ENCODE results near the gene CFAP20DC.
"Not testable (repeated sequence)": the region's sequence is repeated elsewhere in the genome, so short reads cannot be mapped to it uniquely, and the experiment has no call there.

CFAP20DC gene

DNA sequence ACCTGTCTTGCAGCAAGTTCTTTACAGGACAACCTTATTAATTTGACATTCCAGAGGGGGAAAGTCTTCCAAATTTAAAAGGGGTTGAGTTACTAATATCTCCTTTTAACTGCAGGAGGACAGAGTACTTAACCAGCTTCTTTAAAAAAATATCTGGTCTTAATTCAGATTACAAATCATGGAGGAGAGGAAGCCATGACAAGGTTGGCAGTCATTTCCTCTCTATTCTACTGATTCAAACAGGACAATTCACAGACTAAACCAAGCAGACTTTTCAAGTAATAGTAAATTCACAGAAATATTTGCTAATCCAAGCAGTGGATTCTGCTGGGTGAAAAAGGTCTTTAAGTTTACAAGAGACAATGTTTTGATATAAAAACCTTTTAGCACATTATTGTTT, 185.3 kb downstream of the CFAP20DC start:
- no peak for DNase-seq

DNA sequence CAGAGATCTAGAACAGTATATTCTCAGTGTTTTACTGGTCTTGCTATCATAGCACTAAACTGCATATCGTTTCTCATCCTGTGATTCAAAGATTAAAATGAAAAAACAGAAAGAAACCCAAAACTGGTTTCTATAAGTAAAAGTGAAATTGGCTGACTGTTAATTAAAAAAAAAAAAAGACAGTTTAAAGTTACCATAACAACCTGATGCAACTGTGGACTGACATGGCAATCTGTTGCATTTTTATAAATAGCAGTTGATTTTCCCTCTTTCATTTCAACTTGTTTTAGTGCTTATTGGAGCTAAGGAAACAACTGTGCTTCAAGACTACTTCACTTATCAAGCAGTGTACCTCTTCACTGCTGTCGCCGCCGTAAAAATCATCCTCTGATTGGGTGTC, 186.6 kb downstream of the CFAP20DC start:
- no peak for DNase-seq

DNA sequence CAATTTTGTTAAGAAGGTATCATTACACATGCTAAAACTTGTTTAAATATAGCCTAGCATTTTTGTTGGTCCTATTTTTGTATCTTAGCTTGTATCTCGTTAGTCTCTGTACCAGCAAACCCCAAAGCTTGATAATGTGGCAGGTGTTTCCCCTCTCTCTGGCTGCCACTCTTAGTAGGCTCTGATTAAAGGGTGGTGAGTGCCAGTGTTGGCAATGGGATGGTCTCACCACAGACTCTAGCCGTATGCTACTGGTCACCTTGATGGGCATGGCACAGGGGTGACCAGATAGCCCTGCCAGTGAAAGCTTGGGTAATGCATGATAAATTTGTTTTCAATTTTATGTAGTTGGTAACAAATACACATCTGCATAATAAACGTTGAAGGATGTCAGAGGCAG, 188.3 kb downstream of the CFAP20DC start:
- DNase-seq, result no peak

DNA sequence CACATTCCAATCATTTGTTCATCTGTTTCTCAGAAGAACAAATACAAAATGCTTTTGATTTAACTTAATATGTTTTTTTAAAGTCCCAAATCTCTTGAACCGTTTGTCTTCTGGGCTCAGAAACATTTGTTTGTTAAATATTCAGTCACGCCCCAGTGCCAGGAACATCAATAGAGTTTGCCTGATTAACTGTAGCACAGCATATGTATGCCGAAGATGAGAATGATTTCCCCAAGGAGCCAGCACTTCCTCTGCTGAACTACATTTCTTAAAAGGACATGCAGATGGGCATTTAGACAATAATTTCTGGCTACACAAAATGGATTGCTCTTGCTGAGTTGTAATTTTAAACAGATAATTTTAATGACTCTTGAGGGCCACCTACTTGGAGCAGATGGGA, 191.7 kb downstream of the CFAP20DC start:
- DNase-seq, result no peak

DNA sequence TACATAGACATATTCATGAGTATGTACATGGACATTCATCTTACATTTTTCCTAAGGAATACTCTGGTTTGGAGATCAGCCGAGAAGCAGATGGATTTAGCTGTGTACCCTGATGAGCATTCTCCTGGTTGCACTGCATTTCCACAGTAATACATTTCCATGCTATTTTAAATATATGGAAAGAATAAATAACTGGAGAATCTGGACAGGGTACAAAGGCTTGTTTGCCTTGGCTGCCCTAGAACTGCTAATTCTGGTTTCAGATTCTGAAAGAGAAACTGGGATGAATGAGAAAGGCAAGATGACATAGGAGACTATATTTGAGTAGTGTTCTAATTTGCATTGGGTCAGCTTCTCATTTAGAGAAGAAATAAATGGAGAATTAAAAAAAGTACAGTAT, 192.4 kb downstream of the CFAP20DC start:
- DNase-seq, result no peak

DNA sequence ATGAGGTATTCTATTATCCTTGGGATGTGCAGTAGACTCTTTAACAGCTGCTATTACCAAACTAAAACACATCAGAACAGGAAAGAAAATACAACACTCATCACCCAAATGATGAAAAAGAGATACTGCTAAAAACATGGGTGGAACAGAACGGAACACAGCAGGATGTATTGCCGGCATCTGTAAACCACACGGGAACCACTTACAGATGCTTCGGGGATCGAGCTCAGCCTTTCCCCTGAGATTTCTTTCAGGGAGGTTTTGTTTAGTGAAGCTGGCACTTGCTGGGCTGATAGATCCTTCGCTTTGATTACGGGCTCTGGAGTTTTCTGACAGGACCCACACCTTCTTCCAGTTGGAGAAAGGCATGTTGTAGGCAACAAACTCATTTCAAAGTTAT, 201.0 kb downstream of the CFAP20DC start:
- no peak for DNase-seq

DNA sequence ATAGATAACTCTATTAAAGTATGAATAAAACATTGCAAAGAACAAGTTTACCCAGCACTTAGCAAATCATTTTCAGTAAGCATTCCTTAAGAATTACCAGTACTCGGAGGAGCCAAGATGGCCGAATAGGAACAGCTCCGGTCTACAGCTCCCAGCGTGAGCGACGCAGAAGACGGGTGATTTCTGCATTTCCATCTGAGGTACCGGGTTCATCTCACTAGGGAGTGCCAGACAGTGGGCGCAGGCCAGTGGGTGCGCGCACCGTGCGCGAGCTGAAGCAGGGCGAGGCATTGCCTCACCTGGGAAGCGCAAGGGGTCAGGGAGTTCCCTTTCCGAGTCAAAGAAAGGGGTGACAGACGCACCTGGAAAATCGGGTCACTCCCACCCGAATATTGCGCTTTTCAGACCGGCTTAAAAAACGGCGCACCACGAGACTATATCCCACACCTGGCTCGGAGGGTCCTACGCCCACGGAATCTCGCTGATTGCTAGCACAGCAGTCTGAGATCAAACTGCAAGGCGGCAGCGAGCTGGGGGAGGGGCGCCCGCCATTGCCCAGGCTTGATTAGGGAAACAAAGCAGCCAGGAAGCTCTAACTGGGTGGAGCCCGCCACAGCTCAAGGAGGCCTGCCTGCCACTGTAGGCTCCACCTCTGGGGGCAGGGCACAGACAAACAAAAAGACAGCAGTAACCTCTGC, 207.6 kb downstream of the CFAP20DC start:
- DNase-seq, result not testable (repeated sequence)

DNA sequence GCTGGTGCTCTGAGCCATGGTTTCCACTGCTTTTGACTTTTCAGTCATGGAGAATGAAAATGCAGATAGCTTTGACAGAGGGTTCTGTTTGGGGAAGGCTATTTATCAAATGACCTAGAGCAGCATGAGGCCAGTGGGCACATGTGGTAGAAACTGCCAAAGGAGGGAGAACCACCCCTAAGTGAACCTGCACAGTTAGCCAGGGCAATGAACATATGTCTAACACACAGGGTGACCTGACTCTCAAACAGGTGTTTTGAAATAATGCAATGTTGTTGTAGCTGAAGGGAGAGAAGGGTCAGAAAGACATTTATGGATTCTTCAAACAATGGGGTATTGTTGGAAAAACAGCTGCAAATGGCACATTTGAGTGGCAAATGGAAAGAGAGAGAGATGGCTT, 208.9 kb downstream of the CFAP20DC start:
- DNase-seq, result no peak

DNA sequence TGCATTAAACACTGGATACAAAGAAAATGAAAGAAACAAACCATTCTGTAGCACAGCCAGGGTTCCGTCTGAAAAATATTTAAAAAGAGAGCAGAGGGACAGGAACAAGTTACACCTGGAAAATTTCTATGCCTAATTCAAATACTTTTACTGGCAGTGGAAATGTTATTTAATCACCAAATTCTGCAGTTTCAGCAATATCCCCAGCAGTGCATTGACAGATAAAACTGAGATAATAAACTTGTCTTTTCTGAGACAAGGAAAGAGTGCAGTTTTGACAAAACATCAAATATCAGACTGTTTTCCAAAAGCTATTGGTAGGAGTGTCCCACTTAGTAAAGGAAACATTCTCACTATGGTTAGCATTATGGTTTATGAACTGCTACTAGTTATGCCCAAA, 209.9 kb downstream of the CFAP20DC start:
- no peak for DNase-seq

DNA sequence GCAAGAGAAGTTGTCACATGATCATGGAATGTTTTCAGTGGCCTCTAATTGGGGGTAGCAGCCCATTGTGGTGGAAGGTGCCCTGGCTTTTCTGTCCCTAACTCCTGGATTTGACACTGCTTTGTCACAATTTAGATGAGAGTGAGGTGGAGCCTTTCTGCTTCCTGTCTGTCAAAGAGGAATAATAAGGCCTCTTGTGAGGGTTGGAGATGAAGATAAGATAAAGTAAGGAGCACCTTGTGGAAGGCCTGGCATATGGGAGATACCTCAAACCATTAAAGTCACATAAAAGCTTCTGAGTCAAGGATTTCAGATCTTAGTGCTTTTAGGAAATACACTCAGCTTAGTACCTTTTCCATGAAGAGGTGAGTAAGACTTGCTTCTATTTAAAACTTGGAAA, 210.6 kb downstream of the CFAP20DC start:
- DNase-seq, result no peak

DNA sequence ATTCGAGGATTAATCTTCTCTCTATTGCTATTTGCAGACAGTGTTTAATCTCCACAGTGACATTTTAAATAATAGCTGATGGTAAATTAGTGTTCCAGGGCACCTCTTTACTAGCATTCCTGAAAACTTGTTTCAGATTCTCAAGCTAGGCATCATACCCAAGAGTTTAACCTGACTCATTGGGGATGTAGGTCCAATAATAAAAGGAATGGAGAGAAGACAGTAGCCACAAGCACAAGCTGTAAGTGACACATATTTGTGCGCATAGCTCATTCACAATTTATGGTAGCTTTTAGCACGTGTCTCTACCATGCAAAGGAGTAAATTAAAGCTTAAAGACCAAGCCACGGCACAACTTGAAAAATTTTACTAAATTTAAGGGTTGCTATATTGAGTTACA, 212.0 kb downstream of the CFAP20DC start:
- DNase-seq, result no peak

DNA sequence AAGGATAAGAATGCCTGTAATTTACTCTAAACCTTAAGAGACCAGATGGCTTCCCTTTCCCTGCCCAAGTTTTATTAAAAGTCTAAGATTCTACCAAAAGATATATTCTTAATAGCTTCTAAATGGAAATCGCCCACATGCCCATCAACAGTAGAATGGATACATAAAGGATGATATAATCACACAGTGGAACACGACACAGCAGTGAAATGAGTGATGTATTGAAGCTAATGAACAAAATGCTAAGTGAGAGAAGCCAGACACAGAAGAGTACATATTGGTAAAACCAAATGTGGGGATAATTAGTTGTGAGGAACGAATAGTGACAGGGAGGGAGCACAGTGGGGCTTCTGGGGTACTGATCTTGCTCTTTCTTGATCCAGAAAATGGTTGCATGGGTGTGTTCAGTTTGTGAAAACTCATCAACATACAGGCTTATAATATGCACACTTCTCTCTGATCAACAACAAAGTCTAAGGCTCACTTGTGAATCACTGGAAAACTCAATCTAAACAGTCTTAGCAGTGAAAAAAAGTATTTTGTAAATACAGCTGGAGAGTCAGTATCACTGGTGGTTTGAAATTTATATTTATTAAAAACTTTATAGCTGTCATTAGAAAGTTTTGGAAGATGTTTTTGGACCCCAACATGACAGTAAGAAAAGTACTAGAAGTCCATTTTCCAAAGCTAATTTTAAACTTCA, 212.5 kb downstream of the CFAP20DC start:
- no peak for DNase-seq

DNA sequence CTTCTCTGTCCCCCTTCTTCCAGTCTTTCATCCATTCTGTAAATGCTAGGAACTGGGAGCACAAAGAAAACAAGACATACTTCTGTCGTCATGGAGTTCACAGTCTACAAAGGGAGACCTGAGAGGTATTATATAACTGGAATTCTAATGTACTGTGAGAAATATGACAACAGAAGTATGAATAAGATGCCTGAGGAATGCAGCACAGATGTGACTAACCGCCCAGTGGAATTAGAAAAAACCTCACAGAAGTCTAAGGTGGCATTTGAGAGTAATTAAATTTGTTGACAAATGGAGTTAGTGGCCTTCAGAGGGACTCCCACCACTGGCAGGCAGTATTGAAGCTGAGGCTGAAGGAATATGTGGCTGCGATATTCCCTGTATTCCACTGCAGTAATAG, 214.7 kb downstream of the CFAP20DC start:
- DNase-seq, result no peak

DNA sequence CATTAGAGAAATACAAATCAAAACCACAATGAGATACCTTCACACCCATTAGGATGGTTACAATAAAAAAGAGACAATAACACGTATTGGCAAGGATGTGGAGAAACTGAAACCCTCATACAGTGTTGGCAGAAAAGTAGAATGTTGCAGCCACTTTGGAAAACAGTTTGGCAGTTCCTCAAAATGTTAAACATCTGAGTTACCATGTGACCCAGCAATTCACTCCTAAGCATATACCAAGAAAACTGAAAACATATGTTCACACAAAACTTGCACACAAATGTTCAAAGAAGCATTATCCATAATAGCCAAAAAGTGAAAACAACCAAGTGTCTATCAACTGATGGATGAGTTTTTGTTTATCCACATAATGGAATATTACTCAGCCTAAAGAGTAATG, 216.3 kb downstream of the CFAP20DC start:
- DNase-seq, result no peak

DNA sequence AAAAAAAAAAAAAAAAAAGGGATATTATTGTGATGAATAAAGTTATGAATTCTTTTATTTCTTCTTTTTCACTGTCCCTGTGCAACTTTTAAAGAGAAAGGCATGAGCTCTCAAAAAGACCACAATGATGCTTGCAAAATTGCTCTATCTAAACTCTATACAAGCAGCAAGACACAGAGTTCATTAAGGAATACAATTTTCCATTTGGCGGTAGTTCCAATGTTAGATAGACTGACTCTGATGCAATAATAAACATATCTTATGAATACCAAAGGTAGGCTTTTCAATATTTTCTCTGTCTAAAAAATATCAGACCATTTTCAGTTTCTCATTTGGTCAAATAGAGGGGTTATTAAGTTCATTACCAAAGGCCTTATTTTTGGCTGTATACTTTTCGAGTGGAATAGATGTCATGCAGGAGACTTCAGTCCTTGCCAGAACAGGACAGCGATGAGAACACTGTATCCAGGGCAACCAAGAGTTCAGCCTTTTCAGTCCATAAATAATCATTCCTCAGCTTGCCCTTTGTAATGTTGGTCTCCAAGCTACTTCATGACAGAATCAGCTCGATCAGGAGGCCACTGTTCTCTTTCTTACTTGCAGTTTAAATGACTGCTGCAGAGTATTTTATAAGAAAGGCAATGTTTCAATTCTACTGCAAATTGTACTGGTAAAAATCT, 220.4 kb downstream of the CFAP20DC start:
- no peak for DNase-seq

DNA sequence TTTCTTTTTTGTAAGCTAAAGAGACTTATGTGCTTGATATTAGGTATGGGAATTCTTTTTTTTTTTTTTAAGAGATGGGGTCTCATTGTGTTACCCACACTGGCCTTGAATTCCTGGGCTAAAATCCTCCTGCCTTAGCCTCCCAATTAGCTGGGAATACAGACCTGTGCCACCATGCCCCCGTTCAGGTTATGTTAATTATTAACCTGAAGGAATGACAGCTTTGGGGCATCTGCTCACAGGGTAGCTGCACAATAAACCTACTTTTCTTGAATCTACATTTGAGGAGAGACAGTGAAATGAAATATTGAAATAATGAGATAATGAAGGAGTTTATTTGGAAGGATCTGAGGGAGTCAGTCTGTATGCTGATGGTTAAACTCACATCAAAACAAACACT, 225.0 kb downstream of the CFAP20DC start:
- DNase-seq, result peak; percentile 20

DNA sequence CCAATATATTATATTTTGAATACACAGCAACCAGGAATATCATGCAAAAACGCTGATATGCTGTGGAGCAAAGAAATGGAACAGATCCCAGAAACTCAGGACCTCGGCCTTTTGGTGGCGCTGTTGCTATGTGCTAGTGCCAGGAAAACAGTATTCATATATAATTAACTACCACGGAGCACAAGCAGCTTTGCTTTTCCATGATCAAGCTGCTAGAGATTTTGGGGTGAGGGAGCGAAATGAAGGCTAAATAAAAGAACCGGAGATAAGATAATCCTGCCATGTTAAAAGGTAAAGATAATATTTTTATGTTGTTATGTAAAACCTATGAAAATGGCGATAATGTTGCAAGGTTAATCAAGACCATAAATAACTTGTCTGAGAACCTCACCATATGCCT, 225.5 kb downstream of the CFAP20DC start:
- DNase-seq, result peak; percentile 67

DNA sequence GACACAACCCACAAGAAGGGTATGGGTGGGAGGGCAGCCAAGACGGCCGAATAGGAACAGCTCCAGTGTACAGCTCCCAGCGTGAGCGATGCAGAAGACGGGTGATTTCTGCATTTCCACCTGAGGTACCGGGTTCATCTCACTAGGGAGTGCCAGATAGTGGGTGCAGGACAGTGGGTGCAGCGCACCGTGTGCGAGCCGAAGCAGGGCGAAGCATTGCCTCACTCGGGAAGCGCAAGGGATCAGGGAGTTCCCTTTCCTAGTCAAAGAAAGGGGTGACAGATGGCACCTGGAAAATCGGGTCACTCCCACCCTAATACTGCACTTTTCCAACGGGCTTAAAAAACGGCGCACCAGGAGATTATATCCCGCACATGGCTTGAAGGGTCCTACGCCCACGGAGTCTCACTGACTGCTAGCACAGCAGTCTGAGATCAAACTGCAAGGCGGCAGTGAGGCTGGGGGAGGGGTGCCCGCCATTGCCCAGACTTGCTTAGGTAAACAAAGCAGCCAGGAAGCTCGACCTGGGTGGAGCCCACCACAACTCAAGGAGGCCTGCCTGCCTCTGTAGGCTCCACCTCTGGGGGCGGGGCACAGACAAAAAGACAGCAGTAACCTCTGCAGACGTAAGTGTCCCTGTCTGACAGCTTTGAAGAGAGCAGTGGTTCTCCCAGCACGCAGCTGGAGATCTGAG, 243.1 kb downstream of the CFAP20DC start:
- DNase-seq, result not testable (repeated sequence)

DNA sequence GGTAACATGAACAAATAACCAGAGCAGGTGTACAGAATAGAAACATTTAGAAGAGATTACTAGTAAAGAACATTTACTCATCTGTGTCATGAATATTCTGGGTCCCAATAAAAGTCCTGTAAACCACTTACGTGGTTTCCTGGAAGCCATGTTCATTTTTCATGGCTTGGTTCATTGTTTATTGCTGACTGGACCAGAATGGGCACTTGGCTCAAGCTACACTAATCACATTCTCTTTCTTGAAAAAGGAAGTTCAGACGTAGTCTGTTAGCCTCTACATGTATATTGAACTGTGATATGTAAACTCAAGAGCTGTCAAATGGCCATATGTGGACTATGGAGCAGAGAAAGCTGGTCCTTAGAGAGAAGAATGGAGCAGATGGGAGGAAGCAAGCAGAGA, 244.9 kb downstream of the CFAP20DC start:
- no peak for DNase-seq

DNA sequence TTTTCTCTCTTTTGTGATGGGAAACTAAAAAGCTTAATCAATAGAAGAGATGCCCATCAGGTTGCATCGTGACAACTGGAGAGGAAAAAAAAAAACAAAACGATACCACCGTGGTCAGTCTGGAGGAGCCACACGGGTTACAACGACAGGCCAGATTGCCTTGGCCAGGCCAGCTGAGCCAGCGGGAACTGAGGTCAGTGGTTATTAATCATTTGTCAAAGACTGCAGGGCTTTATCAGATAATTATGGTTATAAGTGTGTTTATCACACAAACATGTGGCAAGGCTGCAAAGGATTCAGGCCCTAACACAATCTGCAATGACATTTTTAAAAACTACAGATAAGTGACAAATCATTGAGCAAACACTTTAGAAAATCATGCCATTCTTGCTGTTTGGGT, 248.3 kb downstream of the CFAP20DC start:
- DNase-seq, result no peak

DNA sequence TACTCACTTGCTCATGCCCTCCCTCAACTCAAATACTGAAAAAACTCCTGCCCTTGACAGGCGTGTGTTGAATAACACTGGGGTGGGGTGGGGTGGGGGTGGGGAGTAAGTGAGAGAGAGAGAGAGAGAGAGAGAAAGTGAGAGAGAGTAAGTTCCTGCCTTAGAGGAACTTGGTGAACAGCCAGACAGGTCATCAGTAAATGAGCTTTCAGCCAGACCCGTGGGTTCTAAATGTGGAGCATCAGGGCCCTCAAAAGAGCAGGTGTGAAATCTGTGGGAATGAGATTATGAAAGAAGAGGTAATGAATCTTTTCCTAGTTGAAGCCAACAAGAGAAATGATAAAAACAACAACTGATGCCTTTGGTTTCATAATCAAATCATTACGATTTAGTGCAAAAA, 248.9 kb downstream of the CFAP20DC start:
- no peak for DNase-seq

DNA sequence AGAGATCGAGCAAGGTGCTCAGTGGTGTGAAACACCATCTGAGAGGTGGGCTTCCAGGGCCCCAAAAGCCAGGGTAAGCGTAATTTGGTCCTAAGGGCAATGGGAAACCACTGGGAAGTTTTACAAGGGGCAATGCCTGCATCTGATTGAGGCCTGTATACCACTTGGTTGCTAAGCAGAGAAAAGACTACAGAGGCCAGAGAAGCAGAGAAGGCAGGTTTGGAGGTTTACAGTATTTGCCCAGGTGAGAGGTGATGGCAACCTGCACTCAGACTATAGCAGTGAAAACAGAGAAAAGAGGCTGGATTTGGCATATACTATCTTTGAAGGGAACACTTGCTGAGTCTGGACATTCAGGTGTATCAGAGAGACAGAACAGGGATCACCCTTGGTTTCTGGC, 249.8 kb downstream of the CFAP20DC start:
- no peak for DNase-seq

DNA sequence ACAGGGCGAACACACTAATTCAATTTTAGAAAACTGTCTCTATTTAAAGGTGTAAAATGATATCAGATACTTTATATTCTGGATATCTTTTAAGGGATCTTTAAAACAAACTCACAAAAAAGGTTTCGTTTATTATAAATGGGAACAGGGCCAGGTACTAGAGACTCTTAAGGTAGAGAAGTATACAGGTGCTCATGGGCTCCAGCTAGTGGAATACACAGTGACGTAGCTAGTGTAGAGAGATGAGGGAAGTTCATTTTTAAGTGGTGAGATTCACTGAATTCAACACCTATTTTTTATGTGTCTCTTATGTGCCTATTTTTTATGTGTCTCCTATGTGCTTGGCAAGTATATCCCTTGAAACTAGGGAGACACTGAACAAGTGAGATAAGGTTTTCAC, 250.6 kb downstream of the CFAP20DC start:
- DNase-seq, result no peak

DNA sequence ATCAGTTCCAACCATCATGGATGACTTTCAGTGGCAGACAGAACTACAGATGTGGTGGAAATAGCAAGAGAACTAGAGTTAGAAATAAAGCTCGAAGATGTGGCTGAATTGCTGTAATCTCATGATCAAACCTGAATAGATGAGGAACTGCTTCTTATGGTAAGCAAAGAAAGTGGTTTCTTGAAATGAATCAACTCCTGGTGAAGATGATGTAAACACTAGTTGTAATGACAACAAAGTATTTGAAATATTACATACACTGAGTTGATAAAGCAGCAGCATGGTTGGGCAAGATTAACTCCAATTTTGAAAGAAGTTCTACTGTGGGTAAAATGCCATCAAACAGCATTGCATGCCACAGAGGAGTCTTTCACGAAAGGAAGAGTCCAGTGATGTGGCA, 251.5 kb downstream of the CFAP20DC start:
- DNase-seq, result no peak
